A673 (cell line): ENCODE measurements around the gene SEMA4A. TPM values are rescaled to one million over a fixed set of nuclear protein-coding genes. Genes with fewer than 3 reads are reported as not detected.

Experiments
- BruUV-seq: library from RNA; stranded (reverse); fragments of 400-500 nt; replicated peaks from 2 replicates; lab custom pipeline; 2021; lab: Mats Ljungman, UMichigan
- CTCF ChIA-PET: fragments of 300-600 bp; sonication (Branson Sonifier 250); formaldehyde crosslinking; loops from one replicate; lab custom pipeline; 2022; ENCODE audit warnings: antibody characterized with exemption; lab: Charles Lee
- POLR2A ChIA-PET: fragments of 300-600 bp; sonication (Branson Sonifier 250); formaldehyde crosslinking; loops from one replicate; lab custom pipeline; 2022; ENCODE audit warnings: antibody characterized with exemption; ENCODE audit not compliant: low non-redundant PET; lab: Charles Lee
- DNase-seq: peaks from one replicate; pipeline ENCODE4 v3.0.0-alpha.2; 2015; ENCODE audit warnings: low spot score
- H3K27ac ChIP-seq: fragments of 200-600 bp; sonication (generic); 2 replicates; pipeline ENCODE4 v1.5.1; 2016; ENCODE audit warnings: mixed run types, low read depth, mild to moderate bottlenecking, mixed read lengths, antibody characterized with exemption, low read length; ENCODE audit not compliant: poor library complexity, severe bottlenecking
- H3K27me3 ChIP-seq: fragments of 200-600 bp; sonication (generic); replicated peaks from 2 replicates; pipeline ENCODE4 v1.6.1; 2017; ENCODE audit warnings: mixed run types, low read depth, mild to moderate bottlenecking, mixed read lengths, antibody characterized with exemption, low read length; ENCODE audit not compliant: insufficient read depth, poor library complexity
- H3K36me3 ChIP-seq: fragments of 200-600 bp; sonication (generic); 2 replicates; pipeline ENCODE4 v1.6.1; 2016; ENCODE audit warnings: mixed run types, mild to moderate bottlenecking, mixed read lengths, antibody characterized with exemption, low read length; ENCODE audit not compliant: insufficient read depth, poor library complexity, severe bottlenecking
- H3K4me1 ChIP-seq: fragments of 200-600 bp; sonication (generic); 2 replicates; pipeline ENCODE4 v1.6.1; 2017; ENCODE audit warnings: mixed run types, mild to moderate bottlenecking, mixed read lengths, antibody characterized with exemption, low read length; ENCODE audit not compliant: insufficient read depth, poor library complexity, severe bottlenecking
- H3K4me3 ChIP-seq: fragments of 200-600 bp; sonication (generic); 2 replicates; pipeline ENCODE4 v1.5.1; 2016; ENCODE audit warnings: low read depth, mixed run types, mild to moderate bottlenecking, mixed read lengths, low read length; ENCODE audit not compliant: poor library complexity, severe bottlenecking
- H3K9me3 ChIP-seq: fragments of 200-600 bp; sonication (generic); 2 replicates; pipeline ENCODE4 v1.6.1; 2016; ENCODE audit warnings: mixed run types, low read depth, mild to moderate bottlenecking, mixed read lengths, antibody characterized with exemption, low read length; ENCODE audit not compliant: poor library complexity, severe bottlenecking
- CTCF ChIP-seq: fragments of 300-800, 200-600 bp; sonication (generic); conservative IDR thresholded peaks from 2 replicates; pipeline ENCODE4 v1.5.1; 2017; ENCODE audit warnings: low read depth, mild to moderate bottlenecking, antibody characterized with exemption, low read length, moderate library complexity, mixed read lengths
- EZH2 ChIP-seq: fragments of 200-600 bp; sonication (generic); IDR thresholded peaks from 2 replicates; pipeline ENCODE4 v1.6.1; 2017; ENCODE audit warnings: borderline replicate concordance, low read depth, mild to moderate bottlenecking, mixed read lengths, antibody characterized with exemption, low read length; ENCODE audit not compliant: poor library complexity, severe bottlenecking
- intact Hi-C: fragments of 100-400 bp; cut with micrococcal nuclease; formaldehyde crosslinking; loops from one replicate; pipeline ENCODE4 v1.10.0; 2022; ENCODE audit not compliant: unreplicated experiment
- total RNA-seq: library from RNA; stranded (reverse); gene quantifications from 2 replicates; pipeline ENCODE4 v1.2.3, GENCODE V29; 2021

The SEMA4A gene
- total RNA-seq, 1 experiment from 2014 or later = 0.77 TPM

GRCh38 chr1:156126043-156126629, 27.2 kb upstream of the SEMA4A start:
- intact Hi-C loops = no loop called here
- DNase-seq = peak; percentile 69
- H3K4me3 ChIP-seq = no peak overlapping the region

GRCh38 chr1:156126630-156127534, 26.5 kb upstream of the SEMA4A start:
- Histone ChIP-seq H3K4me1 (peaks cover 75% of the 10 kb centered on the region), H3K27me3 (no peaks in the 10 kb centered on the region), H3K36me3 (peaks cover 17% of the 10 kb centered on the region), H3K27ac (peak overlapping the region; percentile 71), H3K9me3 (no peaks in the 10 kb centered on the region), H3K4me3 (no peak overlapping the region)
- intact Hi-C loops = no loop called here
- POLR2A ChIA-PET = no interaction called here
- TF ChIP-seq EZH2 = no peak
- no peak for TF ChIP-seq CTCF
- CTCF ChIA-PET = interaction anchor here (0.6 to 6.6 kb wide), 3 partner anchors 30 to 193 kb away, joined by 4 to 56 read pairs (median 5); no protein-coding TSS in a partner anchor
- no TSS peak for BruUV-seq
- no peak for DNase-seq

More at GRCh38 chr1:156126043-156126629, 27.2 kb upstream of the SEMA4A start:
- ChIA-PET POLR2A (no interaction called here), CTCF (interaction anchor here (6.6 kb wide), 1 partner anchor 29 kb away, joined by 56 read pairs; no protein-coding TSS in a partner anchor)
- TF ChIP-seq EZH2 = no peak
- peak; percentile 54 for TF ChIP-seq CTCF
- Histone ChIP-seq H3K27me3 (no peaks in the 10 kb centered on the region), H3K36me3 (peaks cover 11% of the 10 kb centered on the region), H3K4me1 (peaks cover 82% of the 10 kb centered on the region), H3K9me3 (no peaks in the 10 kb centered on the region), H3K27ac (peak overlapping the region; percentile 71)
- BruUV-seq = no TSS peak

DNA sequence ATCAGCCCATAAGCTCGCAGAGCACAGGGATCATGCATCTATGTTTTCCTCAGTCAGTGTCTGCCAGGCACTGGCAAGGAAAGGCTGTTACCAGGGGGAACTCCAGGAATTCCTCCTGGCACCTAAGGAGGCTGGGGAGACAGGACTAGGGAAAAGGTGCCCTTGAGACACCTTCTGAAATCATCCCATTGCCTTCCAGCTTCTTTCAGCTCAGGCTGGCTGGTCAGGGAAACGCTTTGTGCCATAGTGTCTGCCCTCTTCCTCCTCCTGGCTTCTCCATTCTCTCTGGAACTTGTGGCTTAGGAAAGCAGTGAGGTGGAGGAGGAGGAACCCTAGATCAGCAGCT, 25.1 kb upstream of the SEMA4A start:
- no TSS peak for BruUV-seq
- H3K4me3 ChIP-seq = no peak overlapping the region
- H3K4me1 ChIP-seq = peaks cover 61% of the 10 kb centered on the region
- no peak for TF ChIP-seq CTCF
- TF ChIP-seq EZH2 = no peak
- peak overlapping the region; percentile 86 for H3K27ac ChIP-seq
- no peaks in the 10 kb centered on the region for H3K27me3 ChIP-seq
- H3K9me3 ChIP-seq = no peaks in the 10 kb centered on the region
- DNase-seq = no peak
- intact Hi-C loops = no loop called here
- ChIA-PET CTCF (interaction anchor here (0.5 to 6.6 kb wide), 3 partner anchors 21 to 36 kb away, joined by 5 to 56 read pairs (median 12); no protein-coding TSS in a partner anchor), POLR2A (no interaction called here)
- H3K36me3 ChIP-seq = peaks cover 21% of the 10 kb centered on the region
